Endothelial cell of umbilical vein (primary cell): Measurements from ENCODE around the gene LRFN5. TPM values are rescaled to one million over a fixed set of nuclear protein-coding genes. Genes with fewer than 3 reads are reported as not detected.

ENCODE experiments used
- BruUV-seq: library from RNA; stranded (reverse); fragments of 400-500 nt; replicated peaks from 2 replicates; lab custom pipeline; 2021; lab: Mats Ljungman, UMichigan
- CTCF ChIA-PET: fragments of 300-600, 350-600 bp; sonication (Branson Sonifier 250); formaldehyde crosslinking; loops from one replicate; lab custom pipeline; 2021; ENCODE audit warnings: antibody characterized with exemption, inconsistent platforms; lab: Charles Lee
- POLR2A ChIA-PET: fragments of 300-600, 350-600 bp; sonication (Branson Sonifier 250); formaldehyde crosslinking; loops from one replicate; lab custom pipeline; 2021; ENCODE audit warnings: antibody characterized with exemption, inconsistent platforms; lab: Charles Lee
- DNase-seq: peaks from one replicate; pipeline ENCODE4 v3.0.0-alpha.2; 2011; ENCODE audit warnings: low read depth, low spot score
- FAIRE-seq: peaks from 2 replicates; lab custom pipeline; 2011; peaks lifted over from hg19 to GRCh38; lab: Jason Lieb, UNC
- H2AFZ ChIP-seq: 2 replicates; pipeline ENCODE4 v1.6.0; 2012; ENCODE audit warnings: low read depth, low read length, control low read depth, inconsistent platforms
- H3K27ac ChIP-seq: 2 replicates; pipeline ENCODE4 v1.5.1; 2011; ENCODE audit warnings: low read depth, mild to moderate bottlenecking, control low read depth, low read length, moderate library complexity; ENCODE audit not compliant: insufficient read depth
- H3K27me3 ChIP-seq, 2 experiments: 2 replicates each; pipeline versions ENCODE4 v1.6.0 to v1.6.1; 2011; ENCODE audit warnings: low read length in 2 of 2, mixed read lengths in 1 of 2; ENCODE audit not compliant: control insufficient read depth in 2 of 2, insufficient read depth in 2 of 2
- H3K36me3 ChIP-seq, 2 experiments: 2 replicates in 1 of 2; 3 replicates in 1 of 2; pipeline ENCODE4 v1.5.1; 2011; ENCODE audit warnings: low read length in 2 of 2, mild to moderate bottlenecking in 1 of 2, moderate library complexity in 1 of 2; ENCODE audit not compliant: control insufficient read depth in 2 of 2, insufficient read depth in 2 of 2; ENCODE audit errors: extremely low read depth in 1 of 2
- H3K4me1 ChIP-seq: 3 replicates; pipeline ENCODE4 v1.5.1; 2011; ENCODE audit warnings: mild to moderate bottlenecking, low read length; ENCODE audit not compliant: control insufficient read depth, insufficient read depth; ENCODE audit errors: extremely low read depth
- H3K4me2 ChIP-seq: 2 replicates; pipeline ENCODE4 v1.6.1; 2011; ENCODE audit warnings: low read length, control low read depth, mixed read lengths; ENCODE audit not compliant: insufficient read depth
- H3K4me3 ChIP-seq, 3 experiments: fragments of 200-600 bp in 1 of 3; sonication (generic), shearing (Covaris generic) in 1 of 3; replicated peaks in 1 of 3; 2 replicates each; pipeline ENCODE4 v1.5.1; 2011 to 2016; ENCODE audit warnings: control low read depth in 3 of 3, low read length in 3 of 3, mild to moderate bottlenecking in 2 of 3, inconsistent platforms in 1 of 3, low read depth in 1 of 3, moderate library complexity in 1 of 3; ENCODE audit not compliant: insufficient read depth in 1 of 3
- H3K79me2 ChIP-seq: 2 replicates; pipeline ENCODE4 v1.6.0; 2012; ENCODE audit warnings: low read length, inconsistent platforms; ENCODE audit not compliant: control insufficient read depth, insufficient read depth
- H3K9ac ChIP-seq: replicated peaks from 2 replicates; pipeline ENCODE3; 2011; ENCODE audit warnings: low read length, control low read depth; ENCODE audit not compliant: insufficient read depth; ENCODE audit errors: extremely low read depth
- H3K9me1 ChIP-seq: replicated peaks from 3 replicates; pipeline ENCODE4 v1.6.0; 2011; ENCODE audit warnings: mild to moderate bottlenecking, low read length; ENCODE audit not compliant: control insufficient read depth, insufficient read depth; ENCODE audit errors: extremely low read depth
- H3K9me3 ChIP-seq: replicated peaks from 2 replicates; pipeline ENCODE4 v1.5.1; 2012; ENCODE audit warnings: low read length, inconsistent platforms; ENCODE audit not compliant: control insufficient read depth, insufficient read depth
- H4K20me1 ChIP-seq: replicated peaks from 2 replicates; pipeline ENCODE3; 2011; ENCODE audit warnings: mild to moderate bottlenecking, low read length; ENCODE audit not compliant: control insufficient read depth, insufficient read depth; ENCODE audit errors: extremely low read depth
- CTCF ChIP-seq, 2 donors: IDR thresholded peaks; 1 replicate in 1 of 2; 2 replicates in 1 of 2; pipeline ENCODE4 v1.5.1; 2011; ENCODE audit warnings: low read length in 2 of 2, mild to moderate bottlenecking in 2 of 2, moderate library complexity in 2 of 2, control low read depth in 1 of 2, inconsistent platforms in 1 of 2, low read depth in 1 of 2; ENCODE audit not compliant: insufficient read depth in 1 of 2; ENCODE audit errors: extremely low read depth in 1 of 2
- EZH2 ChIP-seq: IDR thresholded peaks from 2 replicates; pipeline ENCODE4 v1.6.1; 2012; ENCODE audit warnings: borderline replicate concordance, low read depth, mild to moderate bottlenecking, moderate library complexity, low read length, inconsistent platforms; ENCODE audit not compliant: severe bottlenecking
- FOS ChIP-seq: IDR thresholded peaks from 2 replicates; pipeline ENCODE4 v1.6.1; 2011; ENCODE audit warnings: mild to moderate bottlenecking, low read length, moderate library complexity, borderline replicate concordance; ENCODE audit not compliant: insufficient read depth
- GATA2 ChIP-seq: IDR thresholded peaks from 2 replicates; pipeline ENCODE4 v1.7.0; 2011; ENCODE audit warnings: low read depth, mild to moderate bottlenecking, moderate library complexity, mixed read lengths, low read length; ENCODE audit not compliant: insufficient read length, insufficient read depth
- JUN ChIP-seq: IDR thresholded peaks from 2 replicates; pipeline ENCODE4 v1.6.1; 2011; ENCODE audit warnings: borderline replicate concordance, low read depth; ENCODE audit not compliant: insufficient read length, insufficient read depth
- MAX ChIP-seq: IDR thresholded peaks from 2 replicates; pipeline ENCODE4 v1.6.1; 2011; ENCODE audit not compliant: insufficient read depth, insufficient read length
- MYC ChIP-seq: IDR thresholded peaks from one replicate; pipeline ENCODE4 v1.6.1; 2011; ENCODE audit warnings: mild to moderate bottlenecking, low read depth, low read length
- POLR2A ChIP-seq: IDR thresholded peaks from 2 replicates; pipeline ENCODE4 v1.6.1; 2012; ENCODE audit warnings: low read depth, mild to moderate bottlenecking, control low read depth, low read length
- POLR2AphosphoS5 ChIP-seq: IDR thresholded peaks from 2 replicates; pipeline ENCODE4 v1.6.1; 2012; ENCODE audit warnings: low read depth, mild to moderate bottlenecking, control low read depth, low read length, moderate library complexity; ENCODE audit not compliant: insufficient read depth
- dilution Hi-C: fragments of 300-500 bp; cut with MboI; formaldehyde crosslinking; loops from one replicate; pipeline ENCODE4 v1.15.0; 2019; ENCODE audit warnings: low sequenced_read_pairs; ENCODE audit not compliant: extremely low pct_ligation_motif_present
- intact Hi-C: fragments of 100-400 bp; cut with micrococcal nuclease; formaldehyde crosslinking; loops from one replicate; pipeline ENCODE4 v1.10.0; 2022
- polyA plus RNA-seq, 4 experiments: library from polyadenylated mRNA; depleted of rRNA in 3 of 4; stranded (reverse) in 3 of 4; unstranded in 1 of 4; fragments of >200 nt; gene quantifications; 2 replicates each; pipeline versions ENCODE4 v1.2.1 to v1.2.3, GENCODE V29; 2011 to 2012; ENCODE audit warnings: missing spikeins in 1 of 4
- total RNA-seq: library from RNA; stranded (reverse); gene quantifications from 2 replicates; pipeline ENCODE4 v1.2.3, GENCODE V29; 2021

LRFN5 gene
- total and polyA plus RNA-seq, 2 donors (not counting 3 experiments of a cell fraction or from before 2014, with no cell fraction given), result not detected

DNA sequence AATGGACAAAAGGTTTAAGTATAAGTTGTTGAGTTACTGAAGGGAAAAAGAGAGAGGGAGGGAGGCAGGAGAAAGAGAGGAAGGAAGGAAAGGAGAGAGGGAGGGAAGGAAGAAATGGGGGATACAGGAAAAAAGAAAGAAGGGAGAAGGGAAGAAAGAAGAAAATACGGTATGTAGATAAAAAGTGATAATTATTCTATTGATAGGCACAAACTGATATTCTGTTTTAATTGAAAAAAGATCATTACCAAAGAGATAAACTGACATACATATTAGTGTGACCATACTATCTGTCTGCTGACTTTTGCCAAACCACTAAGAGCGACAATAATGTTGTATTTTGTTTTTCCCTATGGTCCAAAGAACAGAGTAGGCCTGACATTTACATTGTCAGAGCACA is 154.5 kb downstream of the LRFN5 start:
- no peak overlapping the region for H2AFZ ChIP-seq
- H3K27me3 ChIP-seq, result no peaks in the 10 kb centered on the region
- no peaks in the 10 kb centered on the region for H3K9me3 ChIP-seq
- POLR2A ChIA-PET, result no interaction called here
- no peaks in the 10 kb centered on the region for H3K79me2 ChIP-seq
- CTCF ChIA-PET, result no interaction called here
- intact Hi-C loops, result no loop called here
- H3K4me2 ChIP-seq, result no peak overlapping the region
- no peak for FAIRE-seq
- no peaks in the 10 kb centered on the region for H3K9me1 ChIP-seq
- no peak overlapping the region for H3K4me3 ChIP-seq
- DNase-seq, result no peak
- no peaks in the 10 kb centered on the region for H3K36me3 ChIP-seq
- dilution Hi-C loops, result no loop called here
- TF ChIP-seq MYC (no peak), EZH2 (no peak), POLR2A (no peak), JUN (no peak)
- H3K9ac ChIP-seq, result no peak overlapping the region
- H3K27ac ChIP-seq, result no peak overlapping the region
- no TSS peak for BruUV-seq
- no peaks in the 10 kb centered on the region for H3K4me1 ChIP-seq
- H4K20me1 ChIP-seq, result no peaks in the 10 kb centered on the region

GRCh38 chr14:41766772-41767171 is 160.1 kb downstream of the LRFN5 start:
- H3K4me1 ChIP-seq, result no peaks in the 10 kb centered on the region
- ChIA-PET POLR2A (no interaction called here), CTCF (no interaction called here)
- H3K79me2 ChIP-seq, result no peaks in the 10 kb centered on the region
- H3K9me1 ChIP-seq, result no peaks in the 10 kb centered on the region
- H4K20me1 ChIP-seq, result no peaks in the 10 kb centered on the region
- H3K27me3 ChIP-seq, result no peaks in the 10 kb centered on the region
- no peak overlapping the region for H3K4me2 ChIP-seq
- BruUV-seq, result no TSS peak
- H3K4me3 ChIP-seq, result no peak overlapping the region
- H3K36me3 ChIP-seq, result no peaks in the 10 kb centered on the region
- FAIRE-seq (no peak), DNase-seq (no peak)
- TF ChIP-seq MYC (no peak), MAX (no peak), JUN (no peak), FOS (no peak), CTCF (IDR thresholded peaks at IDR 0.05; ENCODE audit: extremely low read depth in 1 of 2, insufficient read depth in 1 of 2, low read depth in 1 of 2, low read length in 2 of 2) (no peak), POLR2A (no peak), GATA2 (no peak), EZH2 (no peak), POLR2AphosphoS5 (no peak)
- no peak overlapping the region for H2AFZ ChIP-seq
- intact Hi-C loops, result no loop called here
- no peak overlapping the region for H3K27ac ChIP-seq
- H3K9me3 ChIP-seq, result peaks cover 3% of the 10 kb centered on the region
- no peak overlapping the region for H3K9ac ChIP-seq
- dilution Hi-C loops, result no loop called here
